Measurements from ENCODE around the gene YIF1B.

YIF1B gene

GRCh38 chr19:38335949-38336637 lies 20.3 kb upstream of the YIF1B start:
- peak; percentile 93 for DNase-seq (ENCODE audit: low read depth)

- no peak for DNase-seq (ENCODE audit: low read depth)
Observed at GRCh38 chr19:38333245-38333644, 17.5 kb upstream of the YIF1B start.

DNA sequence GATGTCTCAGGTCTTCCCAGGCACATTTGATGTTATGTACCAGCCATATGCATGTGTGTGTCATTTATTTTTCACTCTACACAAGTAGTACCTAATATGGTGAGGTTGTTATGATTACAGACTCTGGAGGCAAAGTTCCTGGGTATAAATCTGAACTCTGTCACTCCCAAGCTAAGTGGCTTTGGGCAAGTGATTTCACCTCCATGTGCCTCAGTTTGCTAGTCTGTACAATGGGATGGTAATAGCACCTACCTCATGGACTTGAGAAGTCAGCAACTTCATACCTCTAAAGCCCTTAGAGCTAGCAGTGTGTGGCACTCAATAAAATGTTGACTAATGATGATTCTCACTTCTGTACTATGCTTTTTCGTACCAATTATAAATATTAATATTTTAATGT lies 16.0 kb upstream of the YIF1B start:
- DNase-seq (ENCODE audit: low read depth), result no peak

- no peak for DNase-seq (ENCODE audit: low read depth)
Observed at GRCh38 chr19:38329651-38330050, 13.9 kb upstream of the YIF1B start.

DNA sequence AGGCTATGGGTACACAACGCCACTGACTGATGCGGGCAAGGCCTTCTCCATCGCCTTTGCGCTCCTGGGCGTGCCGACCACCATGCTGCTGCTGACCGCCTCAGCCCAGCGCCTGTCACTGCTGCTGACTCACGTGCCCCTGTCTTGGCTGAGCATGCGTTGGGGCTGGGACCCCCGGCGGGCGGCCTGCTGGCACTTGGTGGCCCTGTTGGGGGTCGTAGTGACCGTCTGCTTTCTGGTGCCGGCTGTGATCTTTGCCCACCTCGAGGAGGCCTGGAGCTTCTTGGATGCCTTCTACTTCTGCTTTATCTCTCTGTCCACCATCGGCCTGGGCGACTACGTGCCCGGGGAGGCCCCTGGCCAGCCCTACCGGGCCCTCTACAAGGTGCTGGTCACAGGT lies 10.8 kb upstream of the YIF1B start:
- DNase-seq (ENCODE audit: low read depth), result no peak

- DNase-seq (ENCODE audit: low read depth), result no peak
Observed at GRCh38 chr19:38324431-38324830, 8.7 kb upstream of the YIF1B start.

DNA sequence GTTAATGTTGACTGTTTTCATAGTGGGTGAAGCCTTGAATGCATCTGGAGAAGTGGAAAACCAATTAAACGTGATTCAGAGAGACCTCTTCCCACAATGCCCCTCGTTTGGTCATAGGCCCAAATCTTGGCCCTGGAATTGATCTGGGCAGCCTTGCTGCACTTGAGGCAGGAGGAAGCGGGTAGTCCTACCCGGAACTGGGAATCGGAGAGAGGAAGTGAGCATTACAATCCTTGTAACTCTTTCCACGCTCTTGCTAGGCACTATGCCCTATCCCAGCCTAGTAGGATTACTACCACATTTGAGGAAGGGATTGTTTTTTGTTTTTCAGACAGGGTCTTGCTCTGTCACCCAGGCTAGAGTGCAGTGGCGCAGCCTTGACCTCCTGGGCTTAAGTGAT lies 7.5 kb upstream of the YIF1B start:
- no peak for DNase-seq (ENCODE audit: low read depth)

DNA sequence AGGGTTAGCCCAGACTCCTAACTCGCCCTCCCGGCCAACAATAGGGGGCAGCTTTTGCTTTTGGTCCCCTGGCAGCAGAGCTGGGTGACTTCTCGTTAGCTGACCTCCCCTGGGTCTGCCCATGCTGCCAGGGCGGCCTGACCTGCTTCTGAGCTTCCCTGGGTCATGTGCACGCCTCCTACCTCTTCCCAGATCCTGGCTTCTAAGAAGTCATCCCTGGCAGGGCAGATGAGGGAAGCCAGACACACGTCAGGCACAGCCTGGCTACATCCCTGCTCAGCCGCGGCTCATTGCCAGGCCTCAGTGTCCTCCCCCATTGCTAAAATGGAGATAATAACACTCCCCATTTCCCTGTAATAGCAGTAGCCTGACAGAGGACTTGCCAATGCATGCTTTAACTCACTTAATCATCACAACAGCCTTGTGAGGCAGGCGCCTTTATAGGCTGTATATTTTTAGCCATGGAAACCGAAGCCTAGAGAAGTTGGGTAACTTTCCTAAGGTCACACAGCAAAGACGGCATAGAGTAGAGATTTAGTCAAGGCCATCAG lies 6.0 kb upstream of the YIF1B start:
- no peak for DNase-seq (ENCODE audit: low read depth)

GRCh38 chr19:38320969-38321339 lies 5.2 kb upstream of the YIF1B start:
- DNase-seq (ENCODE audit: low read depth), result no peak

DNA sequence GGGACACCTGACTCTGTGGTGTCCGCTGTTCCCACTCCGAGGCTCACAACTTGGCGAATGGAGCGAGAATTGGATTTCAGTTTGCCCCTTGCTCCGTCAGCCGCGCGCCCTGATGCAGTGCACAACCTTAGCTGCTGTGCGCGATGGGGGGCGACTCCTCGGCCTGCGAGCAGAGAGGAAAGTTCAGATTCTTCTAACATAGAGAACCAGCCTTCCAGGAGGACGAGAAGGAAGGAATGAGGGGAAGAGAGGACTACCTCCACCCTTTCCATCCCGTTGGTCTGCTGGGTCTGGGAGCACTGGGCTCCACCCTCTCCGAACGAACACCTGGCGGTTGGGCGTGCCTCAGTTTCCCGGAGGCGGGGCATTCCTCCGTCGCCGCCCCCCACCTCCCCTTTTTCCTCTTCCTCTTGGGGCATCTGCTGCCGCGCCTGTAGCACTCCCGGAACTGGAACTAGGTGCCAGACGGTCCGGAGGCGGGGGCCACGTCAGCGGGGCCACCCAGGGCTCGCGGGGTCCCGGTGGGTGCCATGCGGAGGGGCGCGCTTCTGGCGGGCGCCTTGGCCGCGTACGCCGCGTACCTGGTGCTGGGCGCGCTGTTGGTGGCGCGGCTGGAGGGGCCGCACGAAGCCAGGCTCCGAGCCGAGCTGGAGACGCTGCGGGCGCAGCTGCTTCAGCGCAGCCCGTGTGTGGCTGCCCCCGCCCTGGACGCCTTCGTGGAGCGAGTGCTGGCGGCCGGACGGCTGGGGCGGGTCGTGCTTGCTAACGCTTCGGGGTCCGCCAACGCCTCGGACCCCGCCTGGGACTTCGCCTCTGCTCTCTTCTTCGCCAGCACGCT lies 3.9 kb upstream of the YIF1B start, which contains the start of gene KCNK6:
KCNK6 (plus strand) TSS at position 425 of the 838 bp plus-strand sequence; CDS start at position 531, 106 bp downstream.
- DNase-seq (ENCODE audit: low read depth), result peak; percentile 41

- no peak for DNase-seq (ENCODE audit: low read depth)
Observed at GRCh38 chr19:38318660-38319059, 2.9 kb upstream of the YIF1B start.

- DNase-seq (ENCODE audit: low read depth), result no peak
Observed at GRCh38 chr19:38317104-38317612, 1.4 kb upstream of the YIF1B start.

DNA sequence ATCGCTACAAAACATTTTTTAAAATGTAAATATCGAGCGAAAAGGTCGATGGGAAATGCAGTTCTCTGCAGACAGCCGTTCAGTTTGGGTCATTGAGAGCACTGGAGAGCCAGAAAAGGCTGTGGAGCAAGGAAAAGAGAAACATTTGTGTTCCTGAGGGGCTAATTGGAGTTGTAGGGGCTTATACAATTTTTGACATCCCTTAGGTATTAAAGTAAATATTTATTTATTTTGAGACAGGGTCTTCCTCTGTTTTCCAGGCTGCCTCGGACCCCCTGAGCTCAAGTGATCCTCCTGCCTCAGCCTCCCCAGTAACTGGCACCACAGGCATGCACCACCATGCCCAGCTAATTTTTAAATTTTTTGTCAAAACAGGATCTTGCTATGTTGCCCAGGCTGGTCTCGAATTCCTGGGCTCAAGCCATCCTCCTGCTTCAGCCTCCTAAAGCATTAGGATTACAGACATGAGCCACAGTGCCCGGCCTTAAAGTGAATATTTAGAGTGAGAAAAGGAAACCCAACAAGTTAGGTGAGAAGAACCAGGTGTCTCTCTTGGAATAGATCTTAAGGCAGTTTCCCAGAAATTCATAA lies 825 bp upstream of the YIF1B start:
- no peak for DNase-seq (ENCODE audit: low read depth)

GRCh38 chr19:38310986-38311385 lies 4.8 kb downstream of the YIF1B start:
- no peak for DNase-seq (ENCODE audit: low read depth)

DNA sequence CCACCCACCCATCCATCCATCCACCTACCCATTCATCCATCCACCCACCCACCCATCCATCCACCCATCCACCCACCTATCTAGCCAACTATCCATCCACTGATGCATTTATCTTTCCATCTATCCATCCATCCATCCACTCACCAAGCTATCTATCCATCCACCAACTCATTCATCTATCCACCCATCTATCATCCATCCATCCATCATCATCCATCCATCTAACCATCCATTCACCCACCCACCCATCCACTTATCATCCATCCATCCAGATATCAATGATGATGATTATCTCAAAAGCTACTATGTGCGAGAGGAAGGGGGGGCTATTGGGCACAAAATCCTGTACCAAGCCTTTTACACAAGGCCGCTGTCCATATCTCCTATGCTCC lies 5.5 kb downstream of the YIF1B start:
- DNase-seq (ENCODE audit: low read depth), result no peak

DNA sequence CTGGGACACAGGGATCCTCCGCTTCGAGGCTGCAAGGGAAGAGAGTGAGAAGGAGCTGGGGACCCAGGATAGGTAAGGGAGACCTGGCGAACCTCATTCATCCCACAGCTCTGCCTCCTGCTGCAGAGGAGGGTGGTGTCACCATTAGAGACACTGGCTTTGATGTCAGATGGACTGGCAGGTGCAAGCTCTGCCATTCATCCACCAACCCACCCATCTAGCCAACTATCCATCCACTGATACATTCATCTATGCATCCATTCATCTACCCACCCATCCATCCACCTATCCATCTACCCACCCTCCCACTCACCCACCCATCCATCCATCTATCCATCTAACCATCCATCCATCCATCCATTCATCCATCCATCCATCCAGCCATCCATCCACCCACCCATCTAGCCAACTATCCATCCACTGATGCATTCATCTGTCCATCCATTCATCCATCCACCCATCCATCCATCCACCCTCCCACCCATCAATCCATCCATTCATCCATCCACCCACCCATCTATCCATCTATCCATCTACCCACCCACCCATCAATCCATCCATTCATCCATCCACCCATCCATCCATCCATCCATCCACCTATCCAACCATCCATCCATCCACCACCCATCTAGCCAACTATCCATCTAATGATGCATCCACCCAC lies 6.0 kb downstream of the YIF1B start:
- DNase-seq (ENCODE audit: low read depth), result no peak

GRCh38 chr19:38308926-38309614 lies 6.7 kb downstream of the YIF1B start:
- no peak for DNase-seq (ENCODE audit: low read depth)

GRCh38 chr19:38308006-38308766 lies 7.6 kb downstream of the YIF1B start:
- no peak for DNase-seq (ENCODE audit: low read depth)

DNA sequence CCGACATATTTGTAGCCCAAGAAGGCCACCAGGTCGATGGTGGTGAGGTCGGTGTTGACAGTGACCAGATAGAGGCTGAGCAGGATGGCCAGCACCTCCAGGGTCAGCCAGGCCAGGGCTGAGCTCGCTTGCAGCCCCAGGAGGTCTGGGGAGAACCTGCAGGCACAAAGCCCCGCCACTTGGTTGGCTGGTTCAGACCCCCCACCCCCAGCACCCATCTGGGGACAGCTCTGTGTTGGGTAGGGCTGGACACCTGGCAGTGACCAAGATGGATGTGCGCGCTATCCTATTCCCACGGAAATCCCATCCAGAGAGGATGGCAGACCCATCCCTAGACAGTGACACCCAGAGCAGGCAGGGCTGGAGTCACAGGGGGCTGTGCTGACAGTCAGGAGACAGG lies 8.2 kb downstream of the YIF1B start:
- DNase-seq (ENCODE audit: low read depth), result no peak

DNA sequence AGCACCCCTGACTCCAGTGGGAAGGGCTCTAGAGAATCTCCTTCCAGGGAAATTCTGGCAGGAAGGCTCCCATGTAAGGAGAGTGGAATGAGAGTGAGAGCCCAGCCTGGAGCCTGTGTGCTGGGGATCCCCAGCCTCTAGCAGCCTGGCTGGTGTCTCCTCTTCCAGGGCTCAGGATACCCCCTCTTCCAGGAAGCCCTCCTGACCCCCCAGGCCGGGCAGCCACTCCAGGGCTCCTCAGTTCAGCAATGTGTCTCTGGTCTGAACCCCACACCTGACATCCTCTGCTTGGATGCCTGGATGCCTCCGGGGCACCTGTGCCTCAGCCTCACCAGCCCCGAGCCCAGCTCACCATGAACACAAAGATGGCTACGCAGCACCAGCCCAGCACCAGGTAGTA lies 8.7 kb downstream of the YIF1B start:
- DNase-seq (ENCODE audit: low read depth), result no peak

GRCh38 chr19:38306236-38306635 lies 9.5 kb downstream of the YIF1B start:
- DNase-seq (ENCODE audit: low read depth), result no peak
